Ishikawa (cell line): ENCODE results near the gene SP3.

Source experiments
- CREB1 ChIP-seq: IDR thresholded peaks from 2 replicates; pipeline ENCODE4 v1.6.1; 2012; ENCODE audit warnings: low read depth
- EP300 ChIP-seq: IDR thresholded peaks from 2 replicates; pipeline ENCODE4 v1.6.1; 2012; ENCODE audit warnings: borderline replicate concordance
- MAX ChIP-seq: IDR thresholded peaks from 2 replicates; pipeline ENCODE4 v1.6.1; 2012
- USF1 ChIP-seq: IDR thresholded peaks from 2 replicates; pipeline ENCODE4 v1.6.1; 2012
- YY1 ChIP-seq: IDR thresholded peaks from 2 replicates; pipeline ENCODE4 v1.6.1; 2012; ENCODE audit warnings: low read depth

DNA sequence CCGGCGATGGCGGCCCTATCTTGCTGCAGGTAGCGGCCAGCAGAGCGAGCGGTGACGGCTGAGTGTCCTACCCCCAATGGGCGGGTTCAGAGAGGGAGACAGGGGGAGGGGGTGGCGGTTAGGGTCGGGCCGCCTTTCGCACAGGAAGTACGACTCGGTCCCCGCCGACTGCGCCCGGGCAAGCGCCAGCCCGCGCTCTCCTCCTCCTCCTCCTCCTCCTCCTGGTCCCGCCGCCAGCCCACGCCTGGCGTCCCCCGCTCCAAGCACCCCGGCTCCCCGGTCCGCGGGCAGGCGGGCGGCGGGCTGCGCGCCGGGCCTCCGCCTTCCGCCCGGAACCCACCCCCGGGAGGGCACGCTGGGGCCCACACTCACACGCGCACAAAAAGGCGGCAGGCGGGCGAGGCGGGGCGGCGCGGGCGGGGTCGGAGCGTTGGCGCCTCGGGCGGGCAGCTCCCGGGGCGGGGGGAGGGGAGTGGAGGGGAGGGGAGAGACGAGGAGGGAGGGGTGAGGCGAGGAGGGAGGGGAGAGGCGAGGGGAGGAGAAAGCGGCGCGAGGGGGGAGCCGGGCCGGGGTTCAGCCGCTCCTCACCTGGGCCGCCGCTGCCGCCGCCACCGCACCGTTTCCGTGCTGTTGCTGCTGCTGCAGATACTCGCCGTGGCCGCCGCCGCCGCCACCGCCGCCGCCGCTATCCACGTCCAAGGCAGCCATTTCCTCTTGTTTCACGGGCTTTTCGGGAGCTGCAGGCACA is 1.2 kb downstream of the SP3 start:
- TF ChIP-seq EP300 (no peak), CREB1 (no peak), YY1 (peak; percentile 48; the same call in 1 of the 2 replicates), USF1 (0 out of 2 replicates have a peak, but pooled peaks have one; percentile 8), MAX (peak; percentile 87)
